K562 (cell line): ENCODE data around the gene FLCN. TPM values are rescaled to one million over a fixed set of nuclear protein-coding genes. Genes with fewer than 3 reads are reported as not detected.

Experiments
- BCL6 ChIP-seq: fragments of 250-450 bp; sonication (Bioruptor Pico); IDR thresholded peaks from 2 replicates; pipeline ENCODE4 v1.4.0; 2020
- CREBBP ChIP-seq: IDR thresholded peaks from one replicate; pipeline ENCODE4 v1.6.1; 2012; ENCODE audit warnings: low read depth, mild to moderate bottlenecking, control low read depth, inconsistent platforms, low read length
- FIP1L1 ChIP-seq: fragments of 200-400 bp; formaldehyde crosslinking; IDR thresholded peaks from 2 replicates; pipeline ENCODE4 v1.6.1; 2018; ENCODE audit warnings: mild to moderate bottlenecking, low read depth, low read length; ENCODE audit not compliant: poor library complexity, severe bottlenecking
- FOXA1 ChIP-seq: fragments of 450-650 bp; IDR thresholded peaks from 2 replicates; pipeline ENCODE4 v1.6.1; 2016; ENCODE audit warnings: mild to moderate bottlenecking, borderline replicate concordance
- FOXJ3 ChIP-seq: sonication (generic); formaldehyde crosslinking; IDR thresholded peaks from 2 replicates; pipeline ENCODE4 v1.4.0; 2020; ENCODE audit warnings: mild to moderate bottlenecking, missing genetic modification reagents
- HOXB6 ChIP-seq: fragments of 250-450 bp; sonication (Bioruptor Pico); IDR thresholded peaks from 2 replicates; pipeline ENCODE4 v1.5.1; 2022; ENCODE audit warnings: mild to moderate bottlenecking, borderline replicate concordance
- JUND ChIP-seq, 2 experiments: IDR thresholded peaks; 2 replicates in 1 of 2; 3 replicates in 1 of 2; pipeline ENCODE4 v1.6.1; 2011; ENCODE audit warnings: borderline replicate concordance in 2 of 2, low read depth in 2 of 2, low read length in 2 of 2, improper control_type of control experiment in 1 of 2, missing biosample characterization in 1 of 2, missing genetic modification characterization in 1 of 2, missing genetic modification reagents in 1 of 2
- NR2F6 ChIP-seq: fragments of 450-650 bp; formaldehyde crosslinking; IDR thresholded peaks from 2 replicates; pipeline ENCODE4 v1.4.0; 2020; ENCODE audit warnings: mild to moderate bottlenecking
- PPARD ChIP-seq: fragments of 250-450 bp; sonication (Bioruptor Pico); IDR thresholded peaks from 2 replicates; pipeline ENCODE4 v1.8.0; 2022; ENCODE audit warnings: inconsistent platforms, mild to moderate bottlenecking, moderate library complexity
- SRSF7 ChIP-seq: fragments of 200-400 bp; formaldehyde crosslinking; optimal IDR thresholded peaks from 2 replicates; pipeline ENCODE3; 2017; ENCODE audit warnings: mild to moderate bottlenecking, low read depth, low read length
- ZBED1 ChIP-seq: IDR thresholded peaks from 2 replicates; pipeline ENCODE4 v1.6.1; 2014
- ZBTB1 ChIP-seq: sonication (generic); formaldehyde crosslinking; IDR thresholded peaks from 2 replicates; pipeline ENCODE4 v1.8.1; 2023; ENCODE audit warnings: missing genetic modification reagents, low read depth, mild to moderate bottlenecking, borderline replicate concordance
- ZNF57 ChIP-seq: fragments of 450-650 bp; formaldehyde crosslinking; IDR thresholded peaks from 2 replicates; pipeline ENCODE4 v1.4.0; 2020; ENCODE audit warnings: mild to moderate bottlenecking, moderate library complexity
- ZNF830 ChIP-seq: fragments of 250-450 bp; sonication (Bioruptor Pico); IDR thresholded peaks from 2 replicates; pipeline ENCODE4 v1.5.0; 2021; ENCODE audit warnings: mild to moderate bottlenecking
- polyA plus RNA-seq, 8 experiments: library from polyadenylated mRNA; depleted of rRNA in 4 of 8; stranded (reverse) in 5 of 8; unstranded in 3 of 8; fragments of >200 nt; fragmentation: Nextera tagmentation in 2 of 8; fragmentation: Illumina TruSeq in 1 of 8; extraction: Ambion mirVana in 2 of 8; extraction: Trizol in 1 of 8; gene quantifications; 2 replicates each; pipeline versions ENCODE4 v1.2.1 to v1.2.3, GENCODE V29; 2011 to 2014; ENCODE audit warnings: inconsistent platforms in 1 of 8, missing spikeins in 1 of 8
- total RNA-seq, 7 experiments: library from RNA; depleted of rRNA in 6 of 7; stranded (reverse); fragments of >200 nt in 6 of 7; fragmentation: Illumina TruSeq in 2 of 7; extraction: Trizol in 2 of 7; gene quantifications; 2 replicates each; pipeline versions ENCODE4 v1.2.1 to v1.2.3, GENCODE V29; 2011 to 2021; ENCODE audit warnings: low replicate concordance in 1 of 7
- TF ChIP-seq, protein P1 (sequence below): fragments of 450-650 bp; IDR thresholded peaks from 2 replicates; pipeline ENCODE4 v1.6.1; 2017; ENCODE audit warnings: antibody characterized with exemption
- TF ChIP-seq, protein P2 (sequence below): fragments of 250-450 bp; sonication (Bioruptor Pico); IDR thresholded peaks from 2 replicates; pipeline ENCODE4 v1.8.0; 2022; ENCODE audit warnings: moderate library complexity, mild to moderate bottlenecking, inconsistent platforms
- TF ChIP-seq, protein P3 (sequence below): fragments of 250-450 bp; sonication (Bioruptor Pico); IDR thresholded peaks from 2 replicates; pipeline ENCODE4 v1.8.0; 2021; ENCODE audit warnings: mild to moderate bottlenecking, moderate library complexity
- TF ChIP-seq, protein P4 (sequence below), 2 experiments: IDR thresholded peaks in 1 of 2; conservative IDR thresholded peaks in 1 of 2; 2 replicates each; pipeline ENCODE4 v1.6.1; 2016; ENCODE audit warnings: low read depth in 2 of 2, mild to moderate bottlenecking in 1 of 2, missing compliant biosample characterization in 1 of 2, missing genetic modification characterization in 1 of 2, moderate library complexity in 1 of 2
- TF ChIP-seq, protein P5 (sequence below): fragments of 250-450 bp; sonication (Bioruptor Pico); IDR thresholded peaks from 2 replicates; pipeline ENCODE4 v1.5.0; 2021

FLCN gene
- total and polyA plus RNA-seq, 9 of the 15 experiments (the other 6 are each of a cell fraction or from before 2014, with no cell fraction given) = 1.6 to 33.5 (median 10.9) TPM

DNA sequence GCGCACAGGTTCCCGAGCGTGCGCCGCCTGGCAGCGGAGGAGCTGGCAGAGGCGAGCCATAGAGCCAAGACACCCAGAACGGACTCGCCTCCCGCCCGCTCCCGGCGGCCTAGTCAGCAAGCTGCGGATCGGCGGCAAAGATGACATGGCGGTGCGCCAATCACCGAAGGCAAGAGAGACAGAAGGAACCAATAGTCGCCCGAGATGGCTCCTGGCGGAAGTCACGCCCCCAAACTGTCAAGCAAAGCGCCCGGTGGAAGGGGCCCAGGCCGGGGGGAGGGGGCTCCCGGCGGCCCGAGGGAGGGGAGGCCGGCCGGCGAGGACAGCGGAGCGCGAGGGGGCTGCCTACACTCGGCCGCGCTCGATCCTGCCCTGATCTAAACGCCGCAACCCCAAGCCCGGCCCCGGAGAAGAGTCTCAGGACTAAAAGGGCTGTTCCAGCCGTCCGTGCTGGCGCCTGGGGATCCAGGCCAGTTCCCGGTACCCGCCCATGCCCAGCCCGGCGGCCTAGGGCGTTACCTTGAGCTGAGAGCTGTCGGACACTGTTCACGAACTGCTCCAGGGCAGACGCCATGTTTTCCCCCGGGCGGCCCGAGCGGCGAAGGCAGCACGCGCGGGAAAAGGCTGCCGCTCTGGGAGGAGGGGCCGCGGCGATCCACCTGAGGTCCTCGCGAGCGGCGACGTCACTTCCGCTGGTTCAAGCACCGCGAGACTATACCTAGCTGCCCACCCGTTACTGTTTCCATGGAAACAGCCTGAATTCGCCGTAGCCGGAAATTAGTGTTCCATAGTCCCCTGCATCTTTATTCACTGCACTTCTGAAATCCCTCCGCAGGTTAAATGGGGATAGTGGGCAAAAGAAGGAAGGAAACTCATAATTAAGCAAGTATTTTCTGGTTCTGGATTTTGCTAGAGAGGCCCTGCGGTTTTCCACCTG is 43.9 kb upstream of the FLCN start, which contains the start of gene COPS3 (continued):
- no peak for TF ChIP-seq HOXB6
- no peak for TF ChIP-seq ZNF57 (CRISPR knock-in tag)
- no peak for TF ChIP-seq ZBED1
- no peak for TF ChIP-seq BCL6 (CRISPR knock-in tag)
- TF ChIP-seq ZBTB1 (CRISPR knock-in tag) = no peak
- TF ChIP-seq PPARD (CRISPR knock-in tag) = no peak
- no peak for TF ChIP-seq NR2F6 (CRISPR knock-in tag)
- TF ChIP-seq FIP1L1 = peak; percentile 38
- TF ChIP-seq, protein P1, sequence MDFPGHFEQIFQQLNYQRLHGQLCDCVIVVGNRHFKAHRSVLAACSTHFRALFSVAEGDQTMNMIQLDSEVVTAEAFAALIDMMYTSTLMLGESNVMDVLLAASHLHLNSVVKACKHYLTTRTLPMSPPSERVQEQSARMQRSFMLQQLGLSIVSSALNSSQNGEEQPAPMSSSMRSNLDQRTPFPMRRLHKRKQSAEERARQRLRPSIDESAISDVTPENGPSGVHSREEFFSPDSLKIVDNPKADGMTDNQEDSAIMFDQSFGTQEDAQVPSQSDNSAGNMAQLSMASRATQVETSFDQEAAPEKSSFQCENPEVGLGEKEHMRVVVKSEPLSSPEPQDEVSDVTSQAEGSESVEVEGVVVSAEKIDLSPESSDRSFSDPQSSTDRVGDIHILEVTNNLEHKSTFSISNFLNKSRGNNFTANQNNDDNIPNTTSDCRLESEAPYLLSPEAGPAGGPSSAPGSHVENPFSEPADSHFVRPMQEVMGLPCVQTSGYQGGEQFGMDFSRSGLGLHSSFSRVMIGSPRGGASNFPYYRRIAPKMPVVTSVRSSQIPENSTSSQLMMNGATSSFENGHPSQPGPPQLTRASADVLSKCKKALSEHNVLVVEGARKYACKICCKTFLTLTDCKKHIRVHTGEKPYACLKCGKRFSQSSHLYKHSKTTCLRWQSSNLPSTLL = no peak
- peak; percentile 18; the same call in 1 of the 2 replicates for TF ChIP-seq JUND (IDR thresholded peaks at IDR 0.05; ENCODE audit: borderline replicate concordance, low read depth, low read length)
- no peak for TF ChIP-seq JUND (tag; IDR thresholded peaks at IDR 0.05; ENCODE audit: borderline replicate concordance, low read depth, low read length)
- TF ChIP-seq, protein P2, sequence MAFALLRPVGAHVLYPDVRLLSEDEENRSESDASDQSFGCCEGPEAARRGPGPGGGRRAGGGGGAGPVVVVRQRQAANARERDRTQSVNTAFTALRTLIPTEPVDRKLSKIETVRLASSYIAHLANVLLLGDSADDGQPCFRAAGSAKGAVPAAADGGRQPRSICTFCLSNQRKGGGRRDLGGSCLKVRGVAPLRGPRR (CRISPR knock-in tag) = no peak
- no peak for TF ChIP-seq CREBBP
- TF ChIP-seq, protein P3, sequence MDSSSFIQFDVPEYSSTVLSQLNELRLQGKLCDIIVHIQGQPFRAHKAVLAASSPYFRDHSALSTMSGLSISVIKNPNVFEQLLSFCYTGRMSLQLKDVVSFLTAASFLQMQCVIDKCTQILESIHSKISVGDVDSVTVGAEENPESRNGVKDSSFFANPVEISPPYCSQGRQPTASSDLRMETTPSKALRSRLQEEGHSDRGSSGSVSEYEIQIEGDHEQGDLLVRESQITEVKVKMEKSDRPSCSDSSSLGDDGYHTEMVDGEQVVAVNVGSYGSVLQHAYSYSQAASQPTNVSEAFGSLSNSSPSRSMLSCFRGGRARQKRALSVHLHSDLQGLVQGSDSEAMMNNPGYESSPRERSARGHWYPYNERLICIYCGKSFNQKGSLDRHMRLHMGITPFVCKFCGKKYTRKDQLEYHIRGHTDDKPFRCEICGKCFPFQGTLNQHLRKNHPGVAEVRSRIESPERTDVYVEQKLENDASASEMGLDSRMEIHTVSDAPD (CRISPR knock-in tag) = no peak
- no peak for TF ChIP-seq SRSF7
- no peak for TF ChIP-seq FOXJ3 (CRISPR knock-in tag)
- no peak for TF ChIP-seq ZNF830
- no peak for TF ChIP-seq FOXA1
- TF ChIP-seq, protein P4, sequence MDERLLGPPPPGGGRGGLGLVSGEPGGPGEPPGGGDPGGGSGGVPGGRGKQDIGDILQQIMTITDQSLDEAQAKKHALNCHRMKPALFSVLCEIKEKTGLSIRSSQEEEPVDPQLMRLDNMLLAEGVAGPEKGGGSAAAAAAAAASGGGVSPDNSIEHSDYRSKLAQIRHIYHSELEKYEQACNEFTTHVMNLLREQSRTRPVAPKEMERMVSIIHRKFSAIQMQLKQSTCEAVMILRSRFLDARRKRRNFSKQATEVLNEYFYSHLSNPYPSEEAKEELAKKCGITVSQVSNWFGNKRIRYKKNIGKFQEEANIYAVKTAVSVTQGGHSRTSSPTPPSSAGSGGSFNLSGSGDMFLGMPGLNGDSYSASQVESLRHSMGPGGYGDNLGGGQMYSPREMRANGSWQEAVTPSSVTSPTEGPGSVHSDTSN (CRISPR knock-in tag; IDR thresholded peaks at IDR 0.05; ENCODE audit: low read depth) = peak; percentile 52; the same call in 1 of the 2 replicates
- TF ChIP-seq, protein P4 (tag; conservative IDR thresholded peaks at IDR 0.05; ENCODE audit: low read depth) = peak; percentile 90
- TF ChIP-seq, protein P5, sequence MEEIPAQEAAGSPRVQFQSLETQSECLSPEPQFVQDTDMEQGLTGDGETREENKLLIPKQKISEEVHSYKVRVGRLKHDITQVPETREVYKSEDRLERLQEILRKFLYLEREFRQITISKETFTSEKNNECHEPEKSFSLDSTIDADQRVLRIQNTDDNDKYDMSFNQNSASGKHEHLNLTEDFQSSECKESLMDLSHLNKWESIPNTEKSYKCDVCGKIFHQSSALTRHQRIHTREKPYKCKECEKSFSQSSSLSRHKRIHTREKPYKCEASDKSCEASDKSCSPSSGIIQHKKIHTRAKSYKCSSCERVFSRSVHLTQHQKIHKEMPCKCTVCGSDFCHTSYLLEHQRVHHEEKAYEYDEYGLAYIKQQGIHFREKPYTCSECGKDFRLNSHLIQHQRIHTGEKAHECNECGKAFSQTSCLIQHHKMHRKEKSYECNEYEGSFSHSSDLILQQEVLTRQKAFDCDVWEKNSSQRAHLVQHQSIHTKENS (CRISPR knock-in tag) = no peak
